NCI-H2196 (cell line): ENCODE measurements around the gene ZNF844.
"Not testable (repeated sequence)": the region's sequence is repeated elsewhere in the genome, so short reads cannot be mapped to it uniquely, and the experiment has no call there.

ENCODE experiments used
- DNase-seq: peaks from one replicate; lab custom pipeline; 2025; ENCODE audit not compliant: unreplicated experiment; lab: John Stamatoyannopoulos, UW

ZNF844 gene

GRCh38 chr19:12092065-12092867, 27.7 kb downstream of the ZNF844 start:
- no peak for DNase-seq

GRCh38 chr19:12092956-12093355, 28.4 kb downstream of the ZNF844 start:
- no peak for DNase-seq

GRCh38 chr19:12093777-12094176, 29.2 kb downstream of the ZNF844 start:
- DNase-seq: no peak

DNA sequence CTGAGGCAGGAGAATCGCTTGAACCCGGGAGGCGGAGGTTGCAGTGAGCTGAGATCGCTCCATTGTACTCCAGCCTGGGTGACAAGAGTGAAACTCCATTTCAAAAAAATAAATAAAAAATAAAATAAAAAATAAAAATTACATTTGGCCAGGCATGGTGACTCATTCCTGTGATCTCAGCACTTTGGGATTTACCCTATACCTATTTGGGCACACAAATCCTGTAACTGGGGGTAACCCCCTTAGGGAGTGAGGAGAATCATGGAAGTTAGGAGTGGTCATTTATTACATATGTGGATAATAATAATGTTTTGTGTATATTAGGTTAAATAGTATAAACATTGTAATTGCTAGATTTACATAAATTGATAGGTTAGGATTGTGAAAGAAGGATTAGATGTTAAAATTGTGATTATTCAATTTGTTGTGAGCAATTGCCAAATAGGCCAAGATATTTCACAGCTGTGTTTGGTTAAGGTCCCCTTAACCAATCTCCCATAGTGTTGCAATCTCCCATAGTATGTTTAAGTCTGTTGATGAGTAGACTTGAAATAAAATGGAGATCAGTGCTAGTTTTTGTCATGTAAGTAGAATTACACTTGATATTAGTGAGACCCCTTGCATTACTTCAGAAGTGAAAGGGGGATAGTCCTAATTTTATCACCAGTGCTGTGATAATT, 30.7 kb downstream of the ZNF844 start:
- no peak for DNase-seq

DNA sequence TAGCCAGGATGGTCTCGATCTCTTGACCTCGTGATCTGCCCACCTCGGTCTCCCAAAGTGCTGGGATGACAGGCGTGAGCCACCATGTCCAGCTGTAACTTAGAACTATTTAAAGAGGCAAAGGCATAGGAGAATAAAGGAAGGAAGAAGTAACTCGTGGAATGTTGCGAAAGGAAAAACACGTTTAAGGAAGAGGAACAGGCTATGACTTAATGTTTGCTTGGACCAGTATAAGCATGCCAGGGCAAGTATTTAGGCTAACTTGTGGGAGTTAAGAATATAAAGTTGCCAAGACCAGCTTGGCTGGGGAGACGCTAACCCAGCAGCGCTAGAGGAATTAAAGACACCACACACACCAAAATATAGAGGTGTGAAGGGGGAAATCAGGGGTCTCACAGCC, 33.5 kb downstream of the ZNF844 start:
- DNase-seq: no peak

GRCh38 chr19:12103909-12104308, 39.4 kb downstream of the ZNF844 start:
- DNase-seq: not testable (repeated sequence)

DNA sequence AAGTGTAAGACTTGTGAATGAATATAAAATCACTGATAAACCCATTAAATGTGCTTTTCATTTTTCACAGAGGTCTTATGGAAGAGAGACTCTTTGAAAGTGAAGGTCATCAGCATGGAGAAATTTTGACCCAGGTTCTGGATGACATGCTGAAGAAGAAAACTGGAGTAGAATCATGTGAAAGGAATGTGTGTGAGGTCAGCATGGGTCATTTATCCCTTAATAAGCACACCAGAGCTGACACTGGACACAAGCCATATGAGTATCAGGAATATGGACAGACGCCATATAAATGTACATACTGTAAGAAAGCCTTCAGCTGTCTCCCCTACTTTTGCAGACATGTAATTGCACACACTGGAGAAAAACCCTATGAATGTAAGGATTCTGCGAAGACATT, 46.6 kb downstream of the ZNF844 start:
- DNase-seq: no peak

DNA sequence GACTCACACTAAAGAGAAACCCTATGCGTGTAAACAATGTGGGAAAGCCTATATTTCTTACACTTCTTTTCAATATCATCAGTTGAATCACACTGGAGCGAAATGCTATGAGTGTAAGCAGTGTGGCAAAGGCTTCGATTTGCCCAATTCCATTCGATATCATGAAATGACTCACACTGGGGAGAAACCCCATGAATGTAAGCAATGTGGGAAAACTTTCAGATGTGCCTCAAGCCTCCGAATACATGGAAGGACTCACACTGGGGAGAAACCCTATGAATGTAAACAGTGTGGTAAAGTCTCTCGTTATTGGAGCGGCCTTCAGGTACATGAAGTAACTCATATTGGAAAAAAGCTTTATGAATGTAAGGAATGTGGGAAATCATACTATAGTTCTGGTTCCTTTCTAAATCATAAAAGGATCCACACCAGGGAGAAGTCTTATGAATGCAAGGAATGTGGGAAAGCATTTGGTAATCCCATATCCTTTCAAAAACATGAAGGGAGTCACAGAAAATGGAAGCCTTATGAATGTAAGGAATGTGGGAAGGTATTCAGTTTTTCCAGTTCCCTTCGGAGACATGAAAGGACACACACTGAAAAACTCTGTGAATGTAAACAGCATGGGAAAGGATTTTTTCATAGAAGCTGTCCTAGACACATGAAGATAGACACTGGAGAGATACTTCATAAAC, 47.6 kb downstream of the ZNF844 start:
- DNase-seq: no peak

GRCh38 chr19:12112701-12113100, 48.2 kb downstream of the ZNF844 start:
- no peak for DNase-seq

DNA sequence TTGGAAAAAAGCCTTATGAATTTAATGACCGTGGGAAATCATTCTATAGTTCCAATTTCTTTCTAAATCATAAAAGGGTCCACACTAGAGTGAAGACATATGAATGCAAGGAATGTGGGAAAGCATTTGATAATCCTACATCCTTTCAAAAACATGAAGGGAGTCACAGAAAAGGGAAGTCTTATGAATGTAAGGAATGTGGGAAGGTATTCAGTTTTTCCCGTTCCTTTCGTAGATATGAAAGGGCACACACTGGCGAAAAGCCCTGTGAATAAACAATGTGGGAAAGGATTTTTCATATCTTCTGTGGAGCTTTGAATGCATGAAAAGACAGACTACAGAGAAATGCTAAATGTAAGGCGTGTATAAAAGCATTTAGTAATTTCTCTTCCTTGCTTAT, 48.6 kb downstream of the ZNF844 start:
- DNase-seq: no peak

- DNase-seq: no peak
Measured at GRCh38 chr19:12117201-12117970, 52.9 kb downstream of the ZNF844 start.

DNA sequence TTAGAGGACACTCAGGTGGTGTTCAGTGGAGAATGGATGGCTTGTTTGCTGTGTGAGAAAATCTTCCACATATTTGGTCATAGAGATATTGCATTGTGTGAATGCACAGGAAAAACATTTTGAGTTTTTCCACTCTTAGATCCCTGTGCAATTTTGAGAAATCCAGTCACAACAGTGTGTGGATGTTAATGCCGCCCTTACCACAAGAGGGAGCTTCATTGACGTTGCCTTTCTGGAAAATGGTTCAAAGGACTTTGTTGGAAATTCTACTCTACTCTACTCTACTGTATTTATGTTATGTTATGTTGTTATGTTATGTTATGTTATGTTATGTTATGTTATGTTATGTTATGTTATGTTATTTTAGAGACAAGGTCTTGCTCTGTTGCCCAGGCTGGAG, 62.2 kb downstream of the ZNF844 start:
- DNase-seq: no peak
